ENCODE data around the gene CALU. TPM values are rescaled to one million over a fixed set of nuclear protein-coding genes. Genes with fewer than 3 reads are reported as not detected.

CALU gene
- total and polyA plus RNA-seq, 10 of the 15 experiments (the other 5 are each of a cell fraction or from before 2014, with no cell fraction given), result 31.2 to 75.6 (median 42.1) TPM

GRCh38 chr7:128729494-128729893, 9.7 kb upstream of the CALU start:
- CTCF ChIA-PET, result no interaction called here
- Histone ChIP-seq H3K4me1 (ENCODE audit: control insufficient read depth, insufficient read depth, low read length) (no peaks in the 10 kb centered on the region), H3K79me2 (ENCODE audit: control insufficient read depth, insufficient read depth, low read length) (no peaks in the 10 kb centered on the region), H3K27me3 (replicated peaks in 1 of 2; ENCODE audit: control insufficient read depth in 2 of 2, insufficient read depth in 2 of 2, low read length in 1 of 2) (no peaks in the 10 kb centered on the region; a peak in 1 of 4 replicates), H3K36me3 (ENCODE audit: control insufficient read depth in 2 of 2, insufficient read depth in 2 of 2, low read length in 1 of 2) (no peaks in the 10 kb centered on the region), H2AFZ (ENCODE audit: control insufficient read depth, low read depth, low read length) (no peak overlapping the region), H3K9me3 (replicated peaks; ENCODE audit: control insufficient read depth, insufficient read depth, low read length) (no peaks in the 10 kb centered on the region; the same call in 2 of the 3 replicates), H3K9ac (ENCODE audit: control insufficient read depth, insufficient read depth, low read length) (no peak overlapping the region), H4K20me1 (ENCODE audit: control insufficient read depth, insufficient read depth) (no peaks in the 10 kb centered on the region), H3K4me3 (no peak overlapping the region), H3K27ac (ENCODE audit: control insufficient read depth, insufficient read depth) (no peak overlapping the region), H3K4me2 (ENCODE audit: control insufficient read depth, insufficient read depth) (no peak overlapping the region)
- intact Hi-C loops (cut with micrococcal nuclease; ENCODE audit: unreplicated experiment) (no loop called here), in situ Hi-C loops (cut with MboI) (no loop called here)
- WGBS (ENCODE audit: insufficient coverage, insufficient replicate concordance, low lambda C conversion rate, missing lambda C conversion rate), result 47% methylated on average over 4 of the region's 4 CpGs
- POLR2A ChIA-PET, result no interaction called here
- RAD21 ChIA-PET (ENCODE audit: unreplicated experiment), result no interaction called here
- no peak for FAIRE-seq
- no peak for DNase-seq (ENCODE audit: low read depth, low spot score)
- ATAC-seq, result no peak
- no TSS peak for BruUV-seq (replicated peaks)
- no peak for TF ChIP-seq RCOR1 (conservative IDR thresholded peaks at IDR 0.05; ENCODE audit: low read depth, low read length)
- TF ChIP-seq ATF7 (IDR thresholded peaks at IDR 0.05; ENCODE audit: low read depth), result no peak
- no peak for TF ChIP-seq USF2 (IDR thresholded peaks at IDR 0.05; ENCODE audit: borderline replicate concordance, low read depth, low read length)
- no peak for TF ChIP-seq TAF1 (IDR thresholded peaks at IDR 0.05; ENCODE audit: borderline replicate concordance, low read depth, low read length)
- no peak for TF ChIP-seq NR2C1 (IDR thresholded peaks at IDR 0.05)
- no peak for TF ChIP-seq NBN (IDR thresholded peaks at IDR 0.05)
- no peak for TF ChIP-seq CEBPB (IDR thresholded peaks at IDR 0.05; ENCODE audit: borderline replicate concordance in 1 of 2, low read depth in 2 of 2, low read length in 2 of 2)
- TF ChIP-seq MLLT1 (IDR thresholded peaks at IDR 0.05), result no peak
- no peak for TF ChIP-seq SUZ12 (IDR thresholded peaks at IDR 0.05; ENCODE audit: unreplicated experiment)
- no peak for TF ChIP-seq BHLHE40 (IDR thresholded peaks at IDR 0.05; ENCODE audit: borderline replicate concordance in 1 of 2, low read depth in 2 of 2, low read length in 1 of 2)
- TF ChIP-seq NKRF (conservative IDR thresholded peaks at IDR 0.05), result no peak
- SMC1A ChIA-PET (ENCODE audit: uncharacterized antibody, unreplicated experiment), result interaction anchor here (1.3 kb wide), 1 partner anchor 18 kb away, joined by 4 read pairs; no protein-coding TSS in a partner anchor
